AG04450 (cell line): ENCODE data around the gene PPIE. TPM values are rescaled to one million over a fixed set of nuclear protein-coding genes. Genes with fewer than 3 reads are reported as not detected.

ENCODE experiments used
- CTCF ChIA-PET: fragments of 300-600, 350-600 bp; formaldehyde crosslinking; extraction: SDS; loops from one replicate; lab custom pipeline; 2022; ENCODE audit warnings: antibody characterized with exemption, inconsistent platforms; lab: Charles Lee
- POLR2A ChIA-PET: fragments of 350-600 bp; formaldehyde crosslinking; extraction: SDS; loops from one replicate; lab custom pipeline; 2021; ENCODE audit warnings: antibody characterized with exemption, inconsistent platforms; lab: Yijun Ruan, JAX
- DNase-seq: peaks from one replicate; pipeline ENCODE4 v3.0.0-alpha.2; 2011; ENCODE audit warnings: low read depth, low spot score
- H3K27ac ChIP-seq: one replicate; pipeline ENCODE4 v1.5.1; 2012; ENCODE audit warnings: low read depth, low read length, control low read depth
- H3K27me3 ChIP-seq: one replicate; pipeline ENCODE4 v1.6.0; 2012; ENCODE audit warnings: low read length; ENCODE audit not compliant: control insufficient read depth, insufficient read depth
- H3K4me3 ChIP-seq: 2 replicates; pipeline ENCODE4 v1.5.1; 2011; ENCODE audit warnings: mild to moderate bottlenecking, low read depth, low read length, control low read depth
- H3K9me3 ChIP-seq: 2 replicates; pipeline ENCODE4 v1.5.1; 2012; ENCODE audit warnings: low read length; ENCODE audit not compliant: control insufficient read depth, insufficient read depth
- CTCF ChIP-seq: IDR thresholded peaks from 2 replicates; pipeline ENCODE4 v1.5.1; 2011; ENCODE audit warnings: low read depth, low read length, control low read depth, inconsistent platforms
- polyA minus RNA-seq: library from RNA; depleted of rRNA, polyadenylated mRNA; stranded (reverse); fragments of >200 nt; gene quantifications from 2 replicates; pipeline ENCODE4 v1.2.3, GENCODE V29; 2011; rRNA and poly(A)+ RNA removed
- polyA plus RNA-seq: library from polyadenylated mRNA; depleted of rRNA; stranded (reverse); fragments of >200 nt; gene quantifications from 2 replicates; pipeline ENCODE4 v1.2.3, GENCODE V29; 2011; rRNA removed

The PPIE gene
- polyA plus RNA-seq (68.0 and 72.5 TPM in 2 replicates), polyA minus RNA-seq (22.8 and 23.1 TPM in 2 replicates)

GRCh38 chr1:39738622-39739366 lies at the start of gene PPIE:
Gene PPIE, plus strand, starts transcription at chr1:39738882. Its CDS starts 19 bp downstream, at chr1:39738901.
- no peak for TF ChIP-seq CTCF
- Histone ChIP-seq H3K4me3 (peak within 1 kb of the TSS; percentile 98), H3K9me3 (no peaks in the 10 kb centered on the region), H3K27me3 (peaks cover 8% of the 10 kb centered on the region), H3K27ac (peak within 1 kb of the TSS; percentile 47)
- POLR2A ChIA-PET, result interaction anchor here (0.6 to 1.3 kb wide), 5 partner anchors 51 to 1409 kb away, joined by 3 to 7 read pairs (median 4); no protein-coding TSS in a partner anchor
- peak; percentile 59 for DNase-seq
- CTCF ChIA-PET, result interaction anchor here (0.9 to 1.8 kb wide), 3 partner anchors 13 to 133 kb away, joined by 4 to 7 read pairs (median 5); no protein-coding TSS in a partner anchor

DNA sequence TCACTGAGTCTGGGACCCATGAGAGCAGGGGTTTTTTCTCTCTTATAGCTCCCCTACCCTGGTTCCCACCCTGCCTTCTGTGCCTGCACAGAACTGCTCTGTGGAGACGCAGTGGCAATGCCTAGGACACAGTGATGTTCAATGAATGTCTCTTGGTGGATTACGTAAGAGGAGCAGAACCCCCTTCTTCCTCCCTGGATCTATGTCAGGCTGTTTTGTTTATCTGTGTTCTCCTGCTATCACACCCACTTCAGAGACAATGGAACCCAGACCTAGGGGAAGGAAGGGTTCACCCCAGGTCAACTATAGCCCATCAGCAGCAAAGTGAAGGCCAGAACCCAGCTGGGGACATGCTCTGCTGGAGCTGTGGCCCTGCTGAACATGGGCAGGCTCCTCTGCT lies 49.5 kb upstream of the PPIE start:
- CTCF ChIA-PET, result interaction anchor here (0.6 to 1.2 kb wide), 3 partner anchors 17 to 37 kb away, joined by 3 to 4 read pairs (median 3); no protein-coding TSS in a partner anchor
- H3K27ac ChIP-seq, result no peak overlapping the region

DNA sequence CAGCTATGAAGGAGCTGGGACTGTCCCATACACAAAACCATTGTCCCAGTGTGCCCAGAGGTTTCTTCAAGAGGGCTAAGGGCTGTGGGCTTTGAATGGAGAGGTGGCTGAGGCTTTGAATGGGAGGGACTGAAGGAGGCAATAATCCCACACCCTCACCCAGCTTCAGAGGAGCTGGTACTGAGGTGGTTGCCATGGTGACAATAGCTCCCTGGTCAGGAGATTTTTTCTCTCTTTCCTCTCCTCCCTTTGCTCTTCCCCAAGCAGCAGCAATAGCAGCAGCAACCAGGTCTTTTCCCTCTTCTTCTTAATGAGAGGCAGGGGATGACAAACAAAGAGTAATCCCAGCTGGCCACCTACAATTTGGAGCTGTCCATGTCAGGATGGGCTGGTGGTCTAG lies 49.0 kb upstream of the PPIE start:
- DNase-seq, result no peak
- Histone ChIP-seq H3K27me3 (peaks cover 80% of the 10 kb centered on the region), H3K27ac (no peak overlapping the region), H3K9me3 (peaks cover 7% of the 10 kb centered on the region; the same call in 1 of the 2 replicates), H3K4me3 (no peak overlapping the region)
- POLR2A ChIA-PET, result no interaction called here
- no peak for TF ChIP-seq CTCF
- CTCF ChIA-PET, result interaction anchor here (0.6 to 1.2 kb wide), 3 partner anchors 30 to 38 kb away, joined by 3 to 4 read pairs (median 3); no protein-coding TSS in a partner anchor

More for the DNA sequence above, 49.5 kb upstream of the PPIE start:
- no peak for DNase-seq
- Histone ChIP-seq H3K9me3 (peaks cover 7% of the 10 kb centered on the region; the same call in 1 of the 2 replicates), H3K27me3 (peaks cover 82% of the 10 kb centered on the region), H3K4me3 (no peak overlapping the region)
- no peak for TF ChIP-seq CTCF
- POLR2A ChIA-PET, result no interaction called here

- Histone ChIP-seq H3K4me3 (no peak overlapping the region), H3K27ac (no peak overlapping the region), H3K27me3 (peaks cover 77% of the 10 kb centered on the region), H3K9me3 (peaks cover 7% of the 10 kb centered on the region; the same call in 1 of the 2 replicates)
- ChIA-PET POLR2A (no interaction called here), CTCF (interaction anchor here (0.6 to 1.2 kb wide), 2 partner anchors 29 to 33 kb away, joined by 3 to 4 read pairs; no protein-coding TSS in a partner anchor)
- no peak for DNase-seq
- no peak for TF ChIP-seq CTCF
Measured at GRCh38 chr1:39690225-39690624, 48.5 kb upstream of the PPIE start.
